NCI-H2029 treated with DMSO at 0.1 percent for 48 hours (cell line): ENCODE measurements around the gene CLDN15.
"Not testable (repeated sequence)": the region's sequence is repeated elsewhere in the genome, so short reads cannot be mapped to it uniquely, and the experiment has no call there.

ENCODE experiments used
- DNase-seq: peaks from one replicate; lab custom pipeline; 2025; lab: John Stamatoyannopoulos, UW

The CLDN15 gene

GRCh38 chr7:101200504-101200861 is 37.1 kb downstream of the CLDN15 start:
- no peak for DNase-seq

GRCh38 chr7:101199522-101199921 is 38.1 kb downstream of the CLDN15 start:
- DNase-seq, result not testable (repeated sequence)

DNA sequence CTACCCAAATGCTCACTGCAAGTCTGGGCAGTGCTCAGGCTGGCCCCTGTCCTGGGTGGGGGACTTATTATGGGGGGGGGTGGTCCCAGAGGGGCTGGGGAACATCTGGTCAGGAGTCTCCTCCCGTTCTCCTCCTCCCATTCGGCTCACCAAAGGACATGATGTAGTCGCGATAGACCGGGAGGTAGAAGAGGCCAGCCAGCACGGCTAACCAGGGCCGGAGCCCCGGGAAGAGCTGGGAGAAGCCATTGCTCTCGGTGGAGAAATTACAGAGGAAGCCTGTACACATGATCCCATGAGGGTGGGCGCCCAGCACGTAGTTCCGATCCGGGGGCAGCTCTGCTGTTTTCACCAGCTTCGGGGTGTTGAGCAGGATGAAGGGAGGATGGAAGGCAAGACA is 39.1 kb downstream of the CLDN15 start:
- DNase-seq, result no peak

- no peak for DNase-seq
These were observed 39.6 kb downstream of the CLDN15 start for GRCh38 chr7:101197991-101198390.

DNA sequence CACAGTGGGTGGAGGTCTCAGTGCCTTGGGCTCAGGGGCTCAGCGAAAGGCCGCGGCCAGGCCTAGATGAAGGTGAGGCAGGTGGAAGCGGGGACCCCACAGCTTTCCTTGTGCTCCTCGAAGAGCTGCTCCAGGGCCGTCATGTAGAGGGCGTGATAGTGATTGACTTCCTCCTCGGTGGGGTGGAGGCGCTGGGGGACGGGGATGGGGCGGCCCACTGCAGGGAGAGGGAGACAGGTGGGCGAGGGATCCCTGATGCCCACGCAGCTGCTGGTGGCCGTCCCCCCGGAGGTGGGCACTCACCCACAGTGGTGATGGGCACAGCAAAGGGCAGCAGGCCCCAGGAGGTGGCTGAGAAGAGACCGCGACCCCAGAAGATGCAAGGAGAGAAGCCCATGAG is 41.7 kb downstream of the CLDN15 start:
- DNase-seq, result no peak

DNA sequence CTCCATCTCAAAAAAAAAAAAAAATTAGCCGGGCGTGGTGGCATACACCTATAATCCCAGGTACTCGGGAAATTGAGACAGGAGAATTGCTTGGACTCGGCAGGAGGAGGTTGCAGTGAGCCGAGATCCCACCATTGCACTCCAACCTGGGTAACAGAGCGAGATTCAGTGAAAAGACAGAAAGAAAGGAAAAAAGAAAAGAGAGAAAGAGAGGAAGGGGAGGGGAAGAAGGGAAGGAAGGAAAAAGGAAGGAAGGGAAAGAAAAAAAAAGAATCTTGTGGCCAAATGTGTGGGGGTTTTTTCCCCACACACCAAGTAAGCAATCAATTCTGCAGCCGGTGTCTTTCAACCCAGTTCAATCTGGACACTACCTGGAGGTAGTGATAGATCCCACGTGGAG is 48.5 kb downstream of the CLDN15 start:
- no peak for DNase-seq

- DNase-seq, result no peak
These were observed 50.7 kb downstream of the CLDN15 start for GRCh38 chr7:101186844-101187428.

GRCh38 chr7:101186194-101186593 is 51.4 kb downstream of the CLDN15 start:
- no peak for DNase-seq

DNA sequence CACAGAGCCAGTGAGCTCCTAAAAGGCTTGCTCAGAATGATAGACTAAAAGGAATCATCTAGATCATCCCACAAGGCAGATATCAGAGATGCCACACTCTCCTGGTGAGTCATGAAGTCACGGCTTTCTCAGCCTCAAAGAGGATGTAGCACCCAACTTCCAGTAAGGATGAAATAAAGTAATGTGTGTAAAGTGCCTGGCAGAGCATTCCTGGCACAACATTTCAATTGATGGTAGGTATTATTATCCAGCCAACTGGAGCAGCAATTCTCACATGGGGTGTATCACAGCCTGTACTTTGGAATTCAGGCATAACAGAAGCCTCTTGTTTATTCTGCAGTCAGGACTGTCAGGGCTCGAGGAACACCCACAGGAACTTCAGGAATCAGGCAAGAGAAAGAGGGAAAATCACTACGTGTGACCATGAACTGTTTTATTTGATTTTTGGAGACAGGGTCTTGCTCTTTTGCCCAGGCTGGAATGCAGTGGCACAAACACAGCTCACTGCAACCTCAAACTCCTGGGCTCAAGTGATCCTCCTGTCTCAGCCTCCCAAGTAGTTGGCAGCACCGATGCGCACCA is 52.3 kb downstream of the CLDN15 start:
- DNase-seq, result no peak
